Measurements from ENCODE around the gene MTHFSD. TPM values are rescaled to one million over a fixed set of nuclear protein-coding genes. Genes with fewer than 3 reads are reported as not detected.

The MTHFSD gene
- total RNA-seq, 2 experiments from 2014 or later = 19.3 to 22.3 TPM

DNA sequence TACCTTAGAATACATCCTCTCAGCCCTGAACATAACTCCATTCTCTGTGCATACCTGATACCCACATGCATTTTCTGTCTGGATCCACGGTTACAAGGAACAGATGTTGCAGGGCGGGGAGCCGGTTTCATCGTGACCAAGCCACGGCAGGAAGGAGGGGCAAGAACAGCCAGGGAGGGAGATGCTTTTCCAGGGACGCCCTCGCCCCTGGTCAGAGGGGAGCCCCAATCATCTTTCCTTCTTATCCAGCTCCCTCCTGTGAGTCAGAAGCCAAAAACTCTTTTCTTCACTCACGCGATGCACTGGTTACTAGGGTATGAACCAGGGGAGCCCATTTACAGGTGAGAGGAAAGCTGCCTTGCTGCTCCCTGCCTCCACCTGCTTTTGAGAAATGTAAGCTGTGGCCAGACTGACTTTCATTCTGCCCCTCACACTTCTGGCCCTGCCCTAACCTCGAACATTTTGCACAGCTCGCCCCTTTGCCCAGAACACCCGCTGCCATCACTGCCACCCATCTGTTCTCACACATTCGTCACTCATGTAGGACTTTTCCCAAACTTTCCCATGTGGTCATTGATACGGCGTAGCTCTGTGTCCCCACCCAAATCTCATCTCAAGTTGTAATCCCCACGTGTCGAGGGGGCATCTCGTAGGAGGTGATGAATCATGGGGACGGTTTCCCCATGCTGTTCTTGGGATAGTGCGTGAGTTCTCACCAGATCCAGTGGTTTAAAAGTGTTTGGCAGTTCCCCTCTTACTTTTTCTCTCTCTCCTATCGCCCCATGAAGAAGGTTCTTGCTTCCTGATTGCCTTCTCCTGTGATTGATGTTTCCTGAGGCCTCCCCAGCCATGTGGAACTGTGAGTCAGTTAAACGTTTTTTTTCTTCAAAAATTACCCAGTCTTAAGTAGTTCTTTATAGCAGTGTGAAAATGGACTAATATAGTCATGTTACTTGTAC, 43.9 kb upstream of the MTHFSD start:
- Mint-ChIP-seq H3K4me3 (no peak overlapping the region), H3K9me3 (no peaks in the 10 kb centered on the region), H3K4me1 (ENCODE audit: low read depth) (no peaks in the 10 kb centered on the region), H3K36me3 (ENCODE audit: low read depth) (no peaks in the 10 kb centered on the region), H3K27ac (no peak overlapping the region), H3K27me3 (peaks cover 24% of the 10 kb centered on the region)
- ChIA-PET POLR2A (no interaction called here), CTCF (no interaction called here)
- no peak for ATAC-seq
- TF ChIP-seq, protein P1, sequence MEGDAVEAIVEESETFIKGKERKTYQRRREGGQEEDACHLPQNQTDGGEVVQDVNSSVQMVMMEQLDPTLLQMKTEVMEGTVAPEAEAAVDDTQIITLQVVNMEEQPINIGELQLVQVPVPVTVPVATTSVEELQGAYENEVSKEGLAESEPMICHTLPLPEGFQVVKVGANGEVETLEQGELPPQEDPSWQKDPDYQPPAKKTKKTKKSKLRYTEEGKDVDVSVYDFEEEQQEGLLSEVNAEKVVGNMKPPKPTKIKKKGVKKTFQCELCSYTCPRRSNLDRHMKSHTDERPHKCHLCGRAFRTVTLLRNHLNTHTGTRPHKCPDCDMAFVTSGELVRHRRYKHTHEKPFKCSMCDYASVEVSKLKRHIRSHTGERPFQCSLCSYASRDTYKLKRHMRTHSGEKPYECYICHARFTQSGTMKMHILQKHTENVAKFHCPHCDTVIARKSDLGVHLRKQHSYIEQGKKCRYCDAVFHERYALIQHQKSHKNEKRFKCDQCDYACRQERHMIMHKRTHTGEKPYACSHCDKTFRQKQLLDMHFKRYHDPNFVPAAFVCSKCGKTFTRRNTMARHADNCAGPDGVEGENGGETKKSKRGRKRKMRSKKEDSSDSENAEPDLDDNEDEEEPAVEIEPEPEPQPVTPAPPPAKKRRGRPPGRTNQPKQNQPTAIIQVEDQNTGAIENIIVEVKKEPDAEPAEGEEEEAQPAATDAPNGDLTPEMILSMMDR (IDR thresholded peaks at IDR 0.05) = no peak
- intact Hi-C loops (cut with micrococcal nuclease) = no loop called here
- no peak for DNase-seq

DNA sequence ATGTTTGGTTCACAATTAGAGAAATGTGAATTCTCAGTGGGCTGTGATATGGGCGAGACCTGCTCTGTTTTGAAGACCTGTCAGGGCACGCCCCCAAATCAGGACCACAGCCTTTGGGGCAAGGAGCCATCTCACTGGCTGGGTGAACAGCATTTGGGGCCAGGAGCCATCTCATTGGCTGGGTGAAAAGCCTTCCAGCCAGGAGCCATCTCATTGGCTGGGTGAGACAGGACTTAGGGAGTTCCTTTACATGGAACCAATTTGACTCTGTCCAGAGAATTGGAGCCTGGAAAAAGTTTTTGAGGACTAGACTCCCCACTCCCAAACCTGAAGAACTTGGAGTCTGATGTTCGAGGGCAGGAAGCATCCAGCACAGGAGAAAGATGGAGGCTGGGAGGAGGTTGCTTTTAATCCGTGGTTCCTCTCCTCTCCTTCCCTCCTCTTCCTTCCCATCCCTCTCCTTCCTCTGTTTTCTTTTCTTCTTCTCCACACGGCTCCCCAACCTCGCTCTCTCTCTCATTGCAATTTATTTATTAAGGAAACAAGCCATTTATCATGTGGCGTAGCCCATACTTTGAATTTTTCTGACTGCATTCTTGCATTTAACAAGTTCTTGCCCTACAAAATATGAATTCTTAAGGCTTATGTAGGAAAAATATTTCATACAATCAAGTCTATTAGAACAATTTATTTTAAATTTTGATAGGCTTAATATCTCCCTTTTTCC, 43.0 kb upstream of the MTHFSD start:
- no peaks in the 10 kb centered on the region for H3K9me3 Mint-ChIP-seq
- H3K27me3 Mint-ChIP-seq = peaks cover 22% of the 10 kb centered on the region
- ATAC-seq = no peak
- peaks cover 4% of the 10 kb centered on the region for H3K4me1 Mint-ChIP-seq (ENCODE audit: low read depth)
- TF ChIP-seq, protein P1 (IDR thresholded peaks at IDR 0.05) = no peak
- H3K36me3 Mint-ChIP-seq (ENCODE audit: low read depth) = no peaks in the 10 kb centered on the region
- ChIA-PET POLR2A (no interaction called here), CTCF (no interaction called here)
- no peak for DNase-seq
- intact Hi-C loops (cut with micrococcal nuclease) = no loop called here
- H3K27ac Mint-ChIP-seq = no peak overlapping the region
- H3K4me3 Mint-ChIP-seq = no peak overlapping the region

DNA sequence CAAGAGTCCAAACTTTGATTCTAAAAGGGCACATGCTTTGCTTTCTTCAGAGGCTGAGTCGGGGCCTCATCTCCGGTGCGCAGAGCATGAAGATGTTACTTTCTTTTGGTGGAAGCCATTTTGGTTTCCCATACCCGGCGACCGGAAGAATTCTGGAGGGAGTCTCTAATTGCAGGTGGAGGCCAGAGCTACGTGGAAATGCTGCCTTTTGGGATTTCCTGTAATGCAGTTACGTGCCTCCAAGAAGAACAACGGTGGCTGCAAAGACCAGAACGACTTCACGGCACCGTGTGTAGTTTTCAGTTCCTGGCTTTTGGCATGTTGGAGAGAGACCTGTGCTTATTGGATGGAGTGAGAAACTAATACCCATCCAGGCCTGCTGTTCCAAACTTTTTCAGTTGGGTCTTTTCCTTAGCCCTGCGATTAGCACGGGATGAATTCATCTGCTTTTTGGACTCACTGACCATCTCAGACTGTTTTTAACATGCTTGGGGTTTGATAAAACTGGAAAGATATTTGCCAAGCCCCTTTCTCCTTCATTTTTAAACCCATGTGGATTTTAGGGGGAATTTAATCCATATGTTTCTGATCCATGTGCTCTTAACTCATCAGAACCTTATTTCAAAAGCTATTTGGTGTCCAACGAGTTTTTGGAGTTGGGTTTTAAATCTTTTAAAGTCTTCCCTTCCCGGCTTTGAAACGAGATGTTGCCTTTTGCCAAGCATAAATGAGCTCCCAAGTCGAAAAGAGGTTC, 42.3 kb upstream of the MTHFSD start:
- Mint-ChIP-seq H3K36me3 (ENCODE audit: low read depth) (no peaks in the 10 kb centered on the region), H3K27ac (no peak overlapping the region), H3K4me3 (no peak overlapping the region), H3K4me1 (ENCODE audit: low read depth) (peaks cover 4% of the 10 kb centered on the region), H3K9me3 (no peaks in the 10 kb centered on the region), H3K27me3 (peaks cover 22% of the 10 kb centered on the region)
- TF ChIP-seq, protein P1 (IDR thresholded peaks at IDR 0.05) = no peak
- ChIA-PET CTCF (no interaction called here), POLR2A (no interaction called here)
- ATAC-seq (no peak), DNase-seq (no peak)
- intact Hi-C loops (cut with micrococcal nuclease) = no loop called here

DNA sequence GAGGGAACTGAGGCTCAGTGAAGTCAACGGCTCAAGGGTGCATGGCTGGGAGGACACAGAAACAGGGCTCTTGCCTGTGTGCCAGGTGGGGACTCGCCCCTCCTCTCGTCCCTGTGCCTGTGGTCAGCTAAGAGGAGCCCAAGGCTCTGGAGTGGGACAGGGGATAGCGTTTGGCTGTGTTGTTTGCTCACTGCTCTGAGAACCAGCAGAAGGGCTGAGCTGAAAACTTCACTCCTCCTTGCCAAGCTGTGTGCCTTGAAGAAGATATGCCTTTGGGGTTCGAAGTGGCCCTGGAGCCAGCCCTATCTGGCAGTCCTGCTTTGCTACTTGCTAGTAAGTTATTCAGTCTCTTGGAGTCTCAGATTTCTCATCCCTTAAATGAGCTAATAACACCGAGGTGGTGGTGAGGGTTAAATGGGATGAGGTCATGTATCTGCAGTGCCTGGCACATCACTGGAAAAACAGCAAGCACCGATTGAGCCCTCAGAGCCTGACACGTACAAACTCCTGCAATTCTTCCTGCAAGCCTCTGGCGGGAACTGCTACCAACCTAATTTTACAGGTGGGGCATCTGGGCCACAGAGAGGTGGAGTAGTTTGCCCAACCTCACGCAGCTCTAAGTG, 41.1 kb upstream of the MTHFSD start:
- H3K9me3 Mint-ChIP-seq = no peaks in the 10 kb centered on the region
- POLR2A ChIA-PET = no interaction called here
- H3K4me1 Mint-ChIP-seq (ENCODE audit: low read depth) = peaks cover 4% of the 10 kb centered on the region
- H3K4me3 Mint-ChIP-seq = no peak overlapping the region
- CTCF ChIA-PET = no interaction called here
- no peak for ATAC-seq
- no peak for DNase-seq
- H3K27ac Mint-ChIP-seq = no peak overlapping the region
- H3K27me3 Mint-ChIP-seq = peaks cover 21% of the 10 kb centered on the region
- H3K36me3 Mint-ChIP-seq (ENCODE audit: low read depth) = no peaks in the 10 kb centered on the region
- TF ChIP-seq, protein P1 (IDR thresholded peaks at IDR 0.05) = no peak
- intact Hi-C loops (cut with micrococcal nuclease) = no loop called here

Measured in activated CD8-positive, alpha-beta T cell treated with anti-CD3 and anti-CD28 coated beads for 36 hours (primary cell).